Fibroblast of lung (primary cell): ENCODE data around the gene AGTPBP1.

Experiments used
- EZH2 ChIP-seq: IDR thresholded peaks from 2 replicates; pipeline ENCODE4 v1.5.1; 2012; ENCODE audit warnings: low read length, control low read depth, mild to moderate bottlenecking; ENCODE audit errors: missing control alignments
- TF ChIP-seq, protein P1 (sequence below), 2 donors: IDR thresholded peaks in 1 of 2; conservative IDR thresholded peaks in 1 of 2; 1 replicate in 1 of 2; 2 replicates in 1 of 2; pipeline ENCODE4 v1.5.1; 2011 to 2012; ENCODE audit warnings: low read length in 2 of 2, control low read depth in 1 of 2, inconsistent platforms in 1 of 2, low read depth in 1 of 2, mild to moderate bottlenecking in 1 of 2

GRCh38 chr9:85501456-85501855, 240.3 kb downstream of the AGTPBP1 start:
- TF ChIP-seq, protein P1, sequence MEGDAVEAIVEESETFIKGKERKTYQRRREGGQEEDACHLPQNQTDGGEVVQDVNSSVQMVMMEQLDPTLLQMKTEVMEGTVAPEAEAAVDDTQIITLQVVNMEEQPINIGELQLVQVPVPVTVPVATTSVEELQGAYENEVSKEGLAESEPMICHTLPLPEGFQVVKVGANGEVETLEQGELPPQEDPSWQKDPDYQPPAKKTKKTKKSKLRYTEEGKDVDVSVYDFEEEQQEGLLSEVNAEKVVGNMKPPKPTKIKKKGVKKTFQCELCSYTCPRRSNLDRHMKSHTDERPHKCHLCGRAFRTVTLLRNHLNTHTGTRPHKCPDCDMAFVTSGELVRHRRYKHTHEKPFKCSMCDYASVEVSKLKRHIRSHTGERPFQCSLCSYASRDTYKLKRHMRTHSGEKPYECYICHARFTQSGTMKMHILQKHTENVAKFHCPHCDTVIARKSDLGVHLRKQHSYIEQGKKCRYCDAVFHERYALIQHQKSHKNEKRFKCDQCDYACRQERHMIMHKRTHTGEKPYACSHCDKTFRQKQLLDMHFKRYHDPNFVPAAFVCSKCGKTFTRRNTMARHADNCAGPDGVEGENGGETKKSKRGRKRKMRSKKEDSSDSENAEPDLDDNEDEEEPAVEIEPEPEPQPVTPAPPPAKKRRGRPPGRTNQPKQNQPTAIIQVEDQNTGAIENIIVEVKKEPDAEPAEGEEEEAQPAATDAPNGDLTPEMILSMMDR (conservative IDR thresholded peaks at IDR 0.05 in 1 of 2, IDR thresholded peaks at IDR 0.05 in 1 of 2; ENCODE audit: low read depth in 1 of 2, low read length in 2 of 2): no peak
- TF ChIP-seq EZH2: no peak
